ENCODE results near the gene GCNT1. TPM values are rescaled to one million over a fixed set of nuclear protein-coding genes. Genes with fewer than 3 reads are reported as not detected.

GCNT1 gene
- polyA plus RNA-seq, 1 of the 3 experiments (the other 2 are of a cell fraction): 0.76 TPM

DNA sequence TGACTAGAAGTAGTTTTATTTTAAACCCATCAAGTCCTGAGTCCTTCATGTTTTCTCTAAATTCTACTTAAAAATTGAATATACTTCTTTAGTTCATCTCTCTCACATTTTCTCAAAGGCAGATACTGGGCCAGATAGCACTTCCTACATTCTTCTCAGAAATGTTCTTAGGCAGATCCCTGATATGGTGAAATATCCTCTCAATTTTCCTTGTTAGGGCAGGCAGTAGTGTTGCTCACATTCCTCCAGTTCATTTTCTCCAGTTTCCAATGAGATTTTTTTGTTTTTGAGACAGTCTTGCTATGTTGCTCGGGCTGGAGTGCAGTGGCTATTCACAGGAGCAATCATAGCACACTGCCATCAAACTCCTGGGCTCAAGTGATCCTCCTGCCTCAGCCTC lies 5.7 kb downstream of the GCNT1 start:
- H3K9me3 ChIP-seq: no peaks in the 10 kb centered on the region
- H3K27ac ChIP-seq (ENCODE audit: low read depth in 2 of 2, low read length in 1 of 2): no peak overlapping the region
- no peak for DNase-seq
- ChIA-PET CTCF (no interaction called here), POLR2A (no interaction called here)
- no peaks in the 10 kb centered on the region for H3K9me2 ChIP-seq
- no peak overlapping the region for H3K4me2 ChIP-seq
- TF ChIP-seq CHD2 (IDR thresholded peaks at IDR 0.05; ENCODE audit: low read length, partially characterized antibody): no peak
- no peak for TF ChIP-seq JUND (IDR thresholded peaks at IDR 0.05)
- no peak for TF ChIP-seq SMC3 (IDR thresholded peaks at IDR 0.05; ENCODE audit: low read depth, low read length)
- no peak for TF ChIP-seq SIN3A (IDR thresholded peaks at IDR 0.05; ENCODE audit: borderline replicate concordance, low read depth, low read length)
- TF ChIP-seq GATA2 (CRISPR knock-in tag; IDR thresholded peaks at IDR 0.05): no peak
- TF ChIP-seq TEAD4 (IDR thresholded peaks at IDR 0.05; ENCODE audit: borderline replicate concordance, insufficient read depth): no peak
- TF ChIP-seq YY1 (IDR thresholded peaks at IDR 0.05; ENCODE audit: low read depth): no peak
- no peak for TF ChIP-seq TAF1 (IDR thresholded peaks at IDR 0.05; ENCODE audit: borderline replicate concordance, low read depth, low read length)
- TF ChIP-seq EP300 (IDR thresholded peaks at IDR 0.05; ENCODE audit: borderline replicate concordance in 1 of 2, low read depth in 1 of 2, low read length in 1 of 2): no peak
- TF ChIP-seq TCF12 (IDR thresholded peaks at IDR 0.05): no peak
- TF ChIP-seq MAX (IDR thresholded peaks at IDR 0.05; ENCODE audit: low read depth): no peak
- TF ChIP-seq PBX3 (IDR thresholded peaks at IDR 0.05): no peak
- TF ChIP-seq, protein P1, sequence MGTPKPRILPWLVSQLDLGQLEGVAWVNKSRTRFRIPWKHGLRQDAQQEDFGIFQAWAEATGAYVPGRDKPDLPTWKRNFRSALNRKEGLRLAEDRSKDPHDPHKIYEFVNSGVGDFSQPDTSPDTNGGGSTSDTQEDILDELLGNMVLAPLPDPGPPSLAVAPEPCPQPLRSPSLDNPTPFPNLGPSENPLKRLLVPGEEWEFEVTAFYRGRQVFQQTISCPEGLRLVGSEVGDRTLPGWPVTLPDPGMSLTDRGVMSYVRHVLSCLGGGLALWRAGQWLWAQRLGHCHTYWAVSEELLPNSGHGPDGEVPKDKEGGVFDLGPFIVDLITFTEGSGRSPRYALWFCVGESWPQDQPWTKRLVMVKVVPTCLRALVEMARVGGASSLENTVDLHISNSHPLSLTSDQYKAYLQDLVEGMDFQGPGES (IDR thresholded peaks at IDR 0.05; ENCODE audit: low read depth, low read length): no peak
- TF ChIP-seq ELF1 (IDR thresholded peaks at IDR 0.05): no peak
- no peak overlapping the region for H3K9ac ChIP-seq
- H3K4me1 ChIP-seq (ENCODE audit: control insufficient read depth in 1 of 2, insufficient read depth in 2 of 2, low read depth in 1 of 2, low read length in 1 of 2): no peaks in the 10 kb centered on the region
- WGBS (ENCODE audit: low lambda C conversion rate): 0% methylated on average over 1 of the region's 1 CpG
- H3K79me2 ChIP-seq (ENCODE audit: insufficient read depth): no peaks in the 10 kb centered on the region
- H3F3A ChIP-seq (replicated peaks; ENCODE audit: insufficient read depth): peaks cover 4% of the 10 kb centered on the region
- H2AFZ ChIP-seq (ENCODE audit: low read depth): no peak overlapping the region
- H3K4me3 ChIP-seq (ENCODE audit: low read depth in 2 of 2, low read length in 1 of 2): no peak overlapping the region
- no peaks in the 10 kb centered on the region for H4K20me1 ChIP-seq (ENCODE audit: insufficient read depth)
- H3K27me3 ChIP-seq (ENCODE audit: insufficient read depth): peaks cover 75% of the 10 kb centered on the region
- H3K36me3 ChIP-seq (replicated peaks in 1 of 2; ENCODE audit: control insufficient read depth in 1 of 2, insufficient read depth in 2 of 2, low read length in 1 of 2): no peaks in the 10 kb centered on the region

- no peaks in the 10 kb centered on the region for H3K9me2 ChIP-seq
- no peak for DNase-seq
- H4K20me1 ChIP-seq (ENCODE audit: insufficient read depth): no peaks in the 10 kb centered on the region
- H2AFZ ChIP-seq (ENCODE audit: low read depth): no peak overlapping the region
- peaks cover 69% of the 10 kb centered on the region for H3K27me3 ChIP-seq (ENCODE audit: insufficient read depth)
- H3K9ac ChIP-seq: no peak overlapping the region
- no peaks in the 10 kb centered on the region for H3K9me3 ChIP-seq
- H3F3A ChIP-seq (replicated peaks; ENCODE audit: insufficient read depth): peaks cover 4% of the 10 kb centered on the region
- POLR2A ChIA-PET: no interaction called here
- no peak overlapping the region for H3K4me3 ChIP-seq (ENCODE audit: low read depth in 2 of 2, low read length in 1 of 2)
- CTCF ChIA-PET: no interaction called here
- no peaks in the 10 kb centered on the region for H3K36me3 ChIP-seq (replicated peaks in 1 of 2; ENCODE audit: control insufficient read depth in 1 of 2, insufficient read depth in 2 of 2, low read length in 1 of 2)
- H3K79me2 ChIP-seq (ENCODE audit: insufficient read depth): no peaks in the 10 kb centered on the region
- H3K4me1 ChIP-seq (ENCODE audit: control insufficient read depth in 1 of 2, insufficient read depth in 2 of 2, low read depth in 1 of 2, low read length in 1 of 2): no peaks in the 10 kb centered on the region
- H3K4me2 ChIP-seq: no peak overlapping the region
- H3K27ac ChIP-seq (ENCODE audit: low read depth in 2 of 2, low read length in 1 of 2): no peak overlapping the region
- WGBS (ENCODE audit: low lambda C conversion rate): 17% methylated on average over 8 of the region's 8 CpGs
- TF ChIP-seq GABPA (IDR thresholded peaks at IDR 0.05; ENCODE audit: low read depth) (no peak), EZH2phosphoT487 (IDR thresholded peaks at IDR 0.05; ENCODE audit: borderline replicate concordance, low read depth) (no peak), MXI1 (IDR thresholded peaks at IDR 0.05; ENCODE audit: low read depth, low read length) (no peak), RXRA (IDR thresholded peaks at IDR 0.05; ENCODE audit: borderline replicate concordance, low read depth) (no peak), JUND (IDR thresholded peaks at IDR 0.05) (no peak), TEAD4 (IDR thresholded peaks at IDR 0.05; ENCODE audit: borderline replicate concordance, insufficient read depth) (no peak), NFIC (IDR thresholded peaks at IDR 0.05; ENCODE audit: borderline replicate concordance) (no peak), TCF12 (IDR thresholded peaks at IDR 0.05) (no peak), FOXM1 (IDR thresholded peaks at IDR 0.05; ENCODE audit: low read depth) (no peak)
- TF ChIP-seq, protein P2, sequence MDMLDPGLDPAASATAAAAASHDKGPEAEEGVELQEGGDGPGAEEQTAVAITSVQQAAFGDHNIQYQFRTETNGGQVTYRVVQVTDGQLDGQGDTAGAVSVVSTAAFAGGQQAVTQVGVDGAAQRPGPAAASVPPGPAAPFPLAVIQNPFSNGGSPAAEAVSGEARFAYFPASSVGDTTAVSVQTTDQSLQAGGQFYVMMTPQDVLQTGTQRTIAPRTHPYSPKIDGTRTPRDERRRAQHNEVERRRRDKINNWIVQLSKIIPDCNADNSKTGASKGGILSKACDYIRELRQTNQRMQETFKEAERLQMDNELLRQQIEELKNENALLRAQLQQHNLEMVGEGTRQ (IDR thresholded peaks at IDR 0.05; ENCODE audit: borderline replicate concordance, low read depth, low read length): no peak
- TF ChIP-seq, protein P3, sequence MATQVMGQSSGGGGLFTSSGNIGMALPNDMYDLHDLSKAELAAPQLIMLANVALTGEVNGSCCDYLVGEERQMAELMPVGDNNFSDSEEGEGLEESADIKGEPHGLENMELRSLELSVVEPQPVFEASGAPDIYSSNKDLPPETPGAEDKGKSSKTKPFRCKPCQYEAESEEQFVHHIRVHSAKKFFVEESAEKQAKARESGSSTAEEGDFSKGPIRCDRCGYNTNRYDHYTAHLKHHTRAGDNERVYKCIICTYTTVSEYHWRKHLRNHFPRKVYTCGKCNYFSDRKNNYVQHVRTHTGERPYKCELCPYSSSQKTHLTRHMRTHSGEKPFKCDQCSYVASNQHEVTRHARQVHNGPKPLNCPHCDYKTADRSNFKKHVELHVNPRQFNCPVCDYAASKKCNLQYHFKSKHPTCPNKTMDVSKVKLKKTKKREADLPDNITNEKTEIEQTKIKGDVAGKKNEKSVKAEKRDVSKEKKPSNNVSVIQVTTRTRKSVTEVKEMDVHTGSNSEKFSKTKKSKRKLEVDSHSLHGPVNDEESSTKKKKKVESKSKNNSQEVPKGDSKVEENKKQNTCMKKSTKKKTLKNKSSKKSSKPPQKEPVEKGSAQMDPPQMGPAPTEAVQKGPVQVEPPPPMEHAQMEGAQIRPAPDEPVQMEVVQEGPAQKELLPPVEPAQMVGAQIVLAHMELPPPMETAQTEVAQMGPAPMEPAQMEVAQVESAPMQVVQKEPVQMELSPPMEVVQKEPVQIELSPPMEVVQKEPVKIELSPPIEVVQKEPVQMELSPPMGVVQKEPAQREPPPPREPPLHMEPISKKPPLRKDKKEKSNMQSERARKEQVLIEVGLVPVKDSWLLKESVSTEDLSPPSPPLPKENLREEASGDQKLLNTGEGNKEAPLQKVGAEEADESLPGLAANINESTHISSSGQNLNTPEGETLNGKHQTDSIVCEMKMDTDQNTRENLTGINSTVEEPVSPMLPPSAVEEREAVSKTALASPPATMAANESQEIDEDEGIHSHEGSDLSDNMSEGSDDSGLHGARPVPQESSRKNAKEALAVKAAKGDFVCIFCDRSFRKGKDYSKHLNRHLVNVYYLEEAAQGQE (IDR thresholded peaks at IDR 0.05; ENCODE audit: low read depth, low read length): no peak
These were observed 6.7 kb downstream of the GCNT1 start for GRCh38 chr9:76465442-76466298.

Data from SK-N-SH (cell line).